NOMO-1 treated with dmso at 0.1 percent for 144 hours (cell line): ENCODE measurements around the gene SNIP1.
"Not testable (repeated sequence)": the region's sequence is repeated elsewhere in the genome, so short reads cannot be mapped to it uniquely, and the experiment has no call there.

ENCODE experiments used
- DNase-seq: peaks from one replicate; lab custom pipeline; 2025; ENCODE audit not compliant: unreplicated experiment; lab: John Stamatoyannopoulos, UW

The SNIP1 gene

GRCh38 chr1:37553927-37554808 lies at the start of gene SNIP1:
SNIP1 (minus strand) TSS chr1:37554293; CDS start chr1:37554229, 64 bp downstream.
- peak; percentile 88 for DNase-seq

GRCh38 chr1:37602750-37603694 lies 48.9 kb upstream of the SNIP1 start:
- DNase-seq: peak; percentile 12

- DNase-seq: no peak
Observed at GRCh38 chr1:37601441-37601840, 47.3 kb upstream of the SNIP1 start.

GRCh38 chr1:37599940-37600339 lies 45.8 kb upstream of the SNIP1 start:
- DNase-seq: no peak

- DNase-seq: no peak
Observed at GRCh38 chr1:37596182-37596667, 42.1 kb upstream of the SNIP1 start.

- peak; percentile 92 for DNase-seq
Observed at GRCh38 chr1:37595440-37596181, 41.5 kb upstream of the SNIP1 start, which contains the start of gene GNL2. GNL2 (minus strand) TSS chr1:37595937; CDS start chr1:37595822, 115 bp downstream.

- no peak for DNase-seq
Observed at GRCh38 chr1:37593726-37594125, 39.6 kb upstream of the SNIP1 start.

GRCh38 chr1:37588939-37589338 lies 34.8 kb upstream of the SNIP1 start:
- DNase-seq: no peak

- DNase-seq: not testable (repeated sequence)
Observed at GRCh38 chr1:37584544-37584943, 30.5 kb upstream of the SNIP1 start.

- no peak for DNase-seq
Observed at GRCh38 chr1:37575692-37576091, 21.6 kb upstream of the SNIP1 start.

GRCh38 chr1:37574834-37575480 lies 20.9 kb upstream of the SNIP1 start:
- no peak for DNase-seq

GRCh38 chr1:37570528-37571334 lies 16.6 kb upstream of the SNIP1 start:
- DNase-seq: no peak

GRCh38 chr1:37567023-37567422 lies 12.9 kb upstream of the SNIP1 start:
- DNase-seq: no peak

- no peak for DNase-seq
Observed at GRCh38 chr1:37564892-37565291, 10.8 kb upstream of the SNIP1 start.

GRCh38 chr1:37562984-37563383 lies 8.9 kb upstream of the SNIP1 start:
- no peak for DNase-seq

GRCh38 chr1:37561133-37562132 lies 7.3 kb upstream of the SNIP1 start:
- DNase-seq: no peak

GRCh38 chr1:37560401-37561132 lies 6.5 kb upstream of the SNIP1 start:
- no peak for DNase-seq
